GM18951 (cell line): ENCODE results near the gene KIF4B.
"Not testable (repeated sequence)": the region's sequence is repeated elsewhere in the genome, so short reads cannot be mapped to it uniquely, and the experiment has no call there.

Experiments
- POLR2A ChIP-seq: IDR thresholded peaks from 4 replicates; pipeline ENCODE4 v1.6.1; 2011; ENCODE audit warnings: mild to moderate bottlenecking; ENCODE audit not compliant: insufficient read length, insufficient read depth; ENCODE audit errors: extremely low read depth
- in situ Hi-C: fragments of 300-500 bp; cut with MboI; formaldehyde crosslinking; loops from one replicate; pipeline ENCODE4 v1.12.0; 2022; ENCODE audit warnings: low sequenced_read_pairs, mixed read lengths, inconsistent platforms; ENCODE audit not compliant: unreplicated experiment

The KIF4B gene

GRCh38 chr5:155013526-155013925 lies at the start of gene KIF4B:
Gene KIF4B, plus strand, starts transcription at chr5:155013755. Its CDS starts 105 bp downstream, at chr5:155013860.
- no peak for TF ChIP-seq POLR2A
- in situ Hi-C loops: no loop called here

GRCh38 chr5:154966081-154966841 lies 47.3 kb upstream of the KIF4B start:
- in situ Hi-C loops: no loop called here
- no peak for TF ChIP-seq POLR2A

GRCh38 chr5:154966874-154967273 lies 46.7 kb upstream of the KIF4B start:
- TF ChIP-seq POLR2A: no peak
- in situ Hi-C loops: no loop called here

- in situ Hi-C loops: no loop called here
- no peak for TF ChIP-seq POLR2A
Observed at GRCh38 chr5:154967421-154968024, 46.0 kb upstream of the KIF4B start.

- no peak for TF ChIP-seq POLR2A
- in situ Hi-C loops: no loop called here
Observed at GRCh38 chr5:154968953-154969352, 44.6 kb upstream of the KIF4B start.

GRCh38 chr5:154970759-154971158 lies 42.8 kb upstream of the KIF4B start:
- TF ChIP-seq POLR2A: no peak
- in situ Hi-C loops: no loop called here

GRCh38 chr5:154971501-154971900 lies 42.1 kb upstream of the KIF4B start:
- TF ChIP-seq POLR2A: no peak
- in situ Hi-C loops: no loop called here

- no peak for TF ChIP-seq POLR2A
- in situ Hi-C loops: no loop called here
Observed at GRCh38 chr5:154972476-154973080, 41.0 kb upstream of the KIF4B start.

GRCh38 chr5:154976082-154976481 lies 37.5 kb upstream of the KIF4B start:
- in situ Hi-C loops: not testable (repeated sequence)

- TF ChIP-seq POLR2A: no peak
- in situ Hi-C loops: no loop called here
Observed at GRCh38 chr5:154977409-154977808, 36.1 kb upstream of the KIF4B start.

- in situ Hi-C loops: not testable (repeated sequence)
Observed at GRCh38 chr5:154978294-154978693, 35.3 kb upstream of the KIF4B start.

- in situ Hi-C loops: no loop called here
- no peak for TF ChIP-seq POLR2A
Observed at GRCh38 chr5:154984946-154985516, 28.5 kb upstream of the KIF4B start.

GRCh38 chr5:154986151-154986550 lies 27.4 kb upstream of the KIF4B start:
- no peak for TF ChIP-seq POLR2A
- in situ Hi-C loops: no loop called here

GRCh38 chr5:154989626-154990025 lies 23.9 kb upstream of the KIF4B start:
- in situ Hi-C loops: no loop called here
- TF ChIP-seq POLR2A: no peak
